SK-N-SH treated with all-trans-retinoic acid at 6 μM for 48 hours (cell line): Measurements from ENCODE around the gene PIK3CB.

Source experiments
- ATAC-seq: fragments of 200-7000 bp; cut with Tn5 transposase; 3 replicates; pipeline ENCODE4 v1.9.1; 2020; ENCODE audit warnings: mild to moderate bottlenecking, moderate library complexity
- ARNTL ChIP-seq: fragments of 450-650 bp; formaldehyde crosslinking; IDR thresholded peaks from 2 replicates; pipeline ENCODE4 v1.5.0; 2020; ENCODE audit warnings: low read depth, mild to moderate bottlenecking, moderate library complexity, borderline replicate concordance
- BACH2 ChIP-seq: fragments of 250-450 bp; sonication (Bioruptor Pico); IDR thresholded peaks from 2 replicates; pipeline ENCODE4 v1.9.0; 2021; ENCODE audit warnings: mild to moderate bottlenecking, borderline replicate concordance
- GLIS3 ChIP-seq: fragments of 250-450 bp; sonication (Bioruptor Pico); IDR thresholded peaks from 2 replicates; pipeline ENCODE4 v1.5.0; 2020; ENCODE audit warnings: mild to moderate bottlenecking, moderate library complexity
- ISL1 ChIP-seq: fragments of 250-450 bp; sonication (Bioruptor Pico); IDR thresholded peaks from 2 replicates; pipeline ENCODE4 v2.1.2; 2022; ENCODE audit warnings: mild to moderate bottlenecking, moderate library complexity
- OSR1 ChIP-seq: fragments of 250-450 bp; sonication (Bioruptor Pico); IDR thresholded peaks from 2 replicates; pipeline ENCODE4 v1.8.0; 2022; ENCODE audit warnings: moderate library complexity, mild to moderate bottlenecking, inconsistent platforms
- PPARA ChIP-seq: fragments of 250-450 bp; sonication (Bioruptor Pico); IDR thresholded peaks from 2 replicates; pipeline ENCODE4 v1.5.0; 2020; ENCODE audit warnings: mild to moderate bottlenecking, borderline replicate concordance
- RARB ChIP-seq: fragments of 250-450 bp; sonication (Bioruptor Pico); IDR thresholded peaks from 2 replicates; pipeline ENCODE4 v1.8.0; 2021; ENCODE audit warnings: mild to moderate bottlenecking, moderate library complexity
- TCF4 ChIP-seq: fragments of 250-450 bp; sonication (Bioruptor Pico); IDR thresholded peaks from 2 replicates; pipeline ENCODE4 v1.8.0; 2021; ENCODE audit warnings: mild to moderate bottlenecking, moderate library complexity, borderline replicate concordance
- TOX ChIP-seq: fragments of 250-450 bp; sonication (Bioruptor Pico); IDR thresholded peaks from 2 replicates; pipeline ENCODE4 v1.8.0; 2021; ENCODE audit warnings: mild to moderate bottlenecking, moderate library complexity, borderline replicate concordance
- ZC3H10 ChIP-seq: fragments of 250-450 bp; sonication (Bioruptor Pico); IDR thresholded peaks from 2 replicates; pipeline ENCODE4 v1.5.1; 2021; ENCODE audit warnings: mild to moderate bottlenecking, moderate library complexity
- ZNF565 ChIP-seq: fragments of 450-650 bp; formaldehyde crosslinking; conservative IDR thresholded peaks from 2 replicates; pipeline ENCODE4 v1.5.0; 2020; ENCODE audit warnings: low read depth, mild to moderate bottlenecking, moderate library complexity
- ZNF70 ChIP-seq: fragments of 450-650 bp; formaldehyde crosslinking; IDR thresholded peaks from 2 replicates; pipeline ENCODE4 v1.5.0; 2020; ENCODE audit warnings: mild to moderate bottlenecking, moderate library complexity
- ZNF8 ChIP-seq: fragments of 450-650 bp; formaldehyde crosslinking; IDR thresholded peaks from 2 replicates; pipeline ENCODE4 v1.5.0; 2020; ENCODE audit warnings: mild to moderate bottlenecking, moderate library complexity
- TF ChIP-seq, protein P1 (sequence below): fragments of 250-450 bp; sonication (Bioruptor Pico); IDR thresholded peaks from 2 replicates; pipeline ENCODE4 v1.5.0; 2020; ENCODE audit warnings: mild to moderate bottlenecking, moderate library complexity
- TF ChIP-seq, protein P2 (sequence below): fragments of 250-450 bp; sonication (Bioruptor Pico); IDR thresholded peaks from 2 replicates; pipeline ENCODE4 v1.5.1; 2021; ENCODE audit warnings: mild to moderate bottlenecking, moderate library complexity
- TF ChIP-seq, protein P3 (sequence below): fragments of 250-450 bp; sonication (Bioruptor Pico); IDR thresholded peaks from 2 replicates; pipeline ENCODE4 v1.8.0; 2021; ENCODE audit warnings: low read depth, mild to moderate bottlenecking, moderate library complexity, borderline replicate concordance
- TF ChIP-seq, protein P4 (sequence below): fragments of 250-450 bp; sonication (Bioruptor Pico); IDR thresholded peaks from 2 replicates; pipeline ENCODE4 v1.5.1; 2020; ENCODE audit warnings: low read depth, mild to moderate bottlenecking, moderate library complexity
- TF ChIP-seq, protein P5 (sequence below): fragments of 250-450 bp; sonication (Bioruptor Pico); IDR thresholded peaks from 2 replicates; pipeline ENCODE4 v1.8.0; 2020; ENCODE audit warnings: mild to moderate bottlenecking, moderate library complexity, borderline replicate concordance

Gene PIK3CB

DNA sequence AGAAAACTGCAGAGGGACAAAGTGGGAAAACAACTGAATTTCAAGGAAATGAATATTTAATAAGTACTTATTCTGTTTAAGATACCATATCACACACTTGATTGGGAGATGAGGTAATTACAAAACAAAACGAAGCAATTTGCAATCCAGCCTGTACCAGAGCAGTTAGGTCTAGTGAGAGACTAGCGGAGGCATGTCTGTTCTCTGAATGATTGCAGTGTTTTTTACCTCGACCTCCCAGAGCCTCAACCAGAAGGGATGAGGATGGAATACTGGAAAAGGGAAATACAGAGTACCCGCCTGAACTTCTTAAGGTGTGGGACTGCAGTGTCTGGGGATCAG lies 59.5 kb downstream of the PIK3CB start:
- peak; percentile 12 for ATAC-seq
- TF ChIP-seq ZNF565 (CRISPR knock-in tag) (no peak), BACH2 (CRISPR knock-in tag) (no peak), ARNTL (CRISPR knock-in tag) (no peak), PPARA (CRISPR knock-in tag) (no peak), ZNF70 (CRISPR knock-in tag) (no peak), ZC3H10 (CRISPR knock-in tag) (no peak), TOX (CRISPR knock-in tag) (no peak), OSR1 (CRISPR knock-in tag) (no peak), ZNF8 (CRISPR knock-in tag) (no peak)
- TF ChIP-seq, protein P1, sequence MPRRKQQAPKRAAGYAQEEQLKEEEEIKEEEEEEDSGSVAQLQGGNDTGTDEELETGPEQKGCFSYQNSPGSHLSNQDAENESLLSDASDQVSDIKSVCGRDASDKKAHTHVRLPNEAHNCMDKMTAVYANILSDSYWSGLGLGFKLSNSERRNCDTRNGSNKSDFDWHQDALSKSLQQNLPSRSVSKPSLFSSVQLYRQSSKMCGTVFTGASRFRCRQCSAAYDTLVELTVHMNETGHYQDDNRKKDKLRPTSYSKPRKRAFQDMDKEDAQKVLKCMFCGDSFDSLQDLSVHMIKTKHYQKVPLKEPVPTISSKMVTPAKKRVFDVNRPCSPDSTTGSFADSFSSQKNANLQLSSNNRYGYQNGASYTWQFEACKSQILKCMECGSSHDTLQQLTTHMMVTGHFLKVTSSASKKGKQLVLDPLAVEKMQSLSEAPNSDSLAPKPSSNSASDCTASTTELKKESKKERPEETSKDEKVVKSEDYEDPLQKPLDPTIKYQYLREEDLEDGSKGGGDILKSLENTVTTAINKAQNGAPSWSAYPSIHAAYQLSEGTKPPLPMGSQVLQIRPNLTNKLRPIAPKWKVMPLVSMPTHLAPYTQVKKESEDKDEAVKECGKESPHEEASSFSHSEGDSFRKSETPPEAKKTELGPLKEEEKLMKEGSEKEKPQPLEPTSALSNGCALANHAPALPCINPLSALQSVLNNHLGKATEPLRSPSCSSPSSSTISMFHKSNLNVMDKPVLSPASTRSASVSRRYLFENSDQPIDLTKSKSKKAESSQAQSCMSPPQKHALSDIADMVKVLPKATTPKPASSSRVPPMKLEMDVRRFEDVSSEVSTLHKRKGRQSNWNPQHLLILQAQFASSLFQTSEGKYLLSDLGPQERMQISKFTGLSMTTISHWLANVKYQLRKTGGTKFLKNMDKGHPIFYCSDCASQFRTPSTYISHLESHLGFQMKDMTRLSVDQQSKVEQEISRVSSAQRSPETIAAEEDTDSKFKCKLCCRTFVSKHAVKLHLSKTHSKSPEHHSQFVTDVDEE (CRISPR knock-in tag): no peak
- TF ChIP-seq, protein P2, sequence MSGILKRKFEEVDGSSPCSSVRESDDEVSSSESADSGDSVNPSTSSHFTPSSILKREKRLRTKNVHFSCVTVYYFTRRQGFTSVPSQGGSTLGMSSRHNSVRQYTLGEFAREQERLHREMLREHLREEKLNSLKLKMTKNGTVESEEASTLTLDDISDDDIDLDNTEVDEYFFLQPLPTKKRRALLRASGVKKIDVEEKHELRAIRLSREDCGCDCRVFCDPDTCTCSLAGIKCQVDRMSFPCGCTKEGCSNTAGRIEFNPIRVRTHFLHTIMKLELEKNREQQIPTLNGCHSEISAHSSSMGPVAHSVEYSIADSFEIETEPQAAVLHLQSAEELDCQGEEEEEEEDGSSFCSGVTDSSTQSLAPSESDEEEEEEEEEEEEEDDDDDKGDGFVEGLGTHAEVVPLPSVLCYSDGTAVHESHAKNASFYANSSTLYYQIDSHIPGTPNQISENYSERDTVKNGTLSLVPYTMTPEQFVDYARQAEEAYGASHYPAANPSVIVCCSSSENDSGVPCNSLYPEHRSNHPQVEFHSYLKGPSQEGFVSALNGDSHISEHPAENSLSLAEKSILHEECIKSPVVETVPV (CRISPR knock-in tag): no peak
- TF ChIP-seq, protein P3, sequence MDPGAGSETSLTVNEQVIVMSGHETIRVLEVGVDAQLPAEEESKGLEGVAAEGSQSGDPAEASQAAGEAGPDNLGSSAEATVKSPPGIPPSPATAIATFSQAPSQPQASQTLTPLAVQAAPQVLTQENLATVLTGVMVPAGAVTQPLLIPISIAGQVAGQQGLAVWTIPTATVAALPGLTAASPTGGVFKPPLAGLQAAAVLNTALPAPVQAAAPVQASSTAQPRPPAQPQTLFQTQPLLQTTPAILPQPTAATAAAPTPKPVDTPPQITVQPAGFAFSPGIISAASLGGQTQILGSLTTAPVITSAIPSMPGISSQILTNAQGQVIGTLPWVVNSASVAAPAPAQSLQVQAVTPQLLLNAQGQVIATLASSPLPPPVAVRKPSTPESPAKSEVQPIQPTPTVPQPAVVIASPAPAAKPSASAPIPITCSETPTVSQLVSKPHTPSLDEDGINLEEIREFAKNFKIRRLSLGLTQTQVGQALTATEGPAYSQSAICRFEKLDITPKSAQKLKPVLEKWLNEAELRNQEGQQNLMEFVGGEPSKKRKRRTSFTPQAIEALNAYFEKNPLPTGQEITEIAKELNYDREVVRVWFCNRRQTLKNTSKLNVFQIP (CRISPR knock-in tag): no peak
- TF ChIP-seq, protein P4, sequence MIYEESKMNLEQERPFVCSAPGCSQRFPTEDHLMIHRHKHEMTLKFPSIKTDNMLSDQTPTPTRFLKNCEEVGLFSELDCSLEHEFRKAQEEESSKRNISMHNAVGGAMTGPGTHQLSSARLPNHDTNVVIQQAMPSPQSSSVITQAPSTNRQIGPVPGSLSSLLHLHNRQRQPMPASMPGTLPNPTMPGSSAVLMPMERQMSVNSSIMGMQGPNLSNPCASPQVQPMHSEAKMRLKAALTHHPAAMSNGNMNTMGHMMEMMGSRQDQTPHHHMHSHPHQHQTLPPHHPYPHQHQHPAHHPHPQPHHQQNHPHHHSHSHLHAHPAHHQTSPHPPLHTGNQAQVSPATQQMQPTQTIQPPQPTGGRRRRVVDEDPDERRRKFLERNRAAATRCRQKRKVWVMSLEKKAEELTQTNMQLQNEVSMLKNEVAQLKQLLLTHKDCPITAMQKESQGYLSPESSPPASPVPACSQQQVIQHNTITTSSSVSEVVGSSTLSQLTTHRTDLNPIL: no peak
- TF ChIP-seq, protein P5, sequence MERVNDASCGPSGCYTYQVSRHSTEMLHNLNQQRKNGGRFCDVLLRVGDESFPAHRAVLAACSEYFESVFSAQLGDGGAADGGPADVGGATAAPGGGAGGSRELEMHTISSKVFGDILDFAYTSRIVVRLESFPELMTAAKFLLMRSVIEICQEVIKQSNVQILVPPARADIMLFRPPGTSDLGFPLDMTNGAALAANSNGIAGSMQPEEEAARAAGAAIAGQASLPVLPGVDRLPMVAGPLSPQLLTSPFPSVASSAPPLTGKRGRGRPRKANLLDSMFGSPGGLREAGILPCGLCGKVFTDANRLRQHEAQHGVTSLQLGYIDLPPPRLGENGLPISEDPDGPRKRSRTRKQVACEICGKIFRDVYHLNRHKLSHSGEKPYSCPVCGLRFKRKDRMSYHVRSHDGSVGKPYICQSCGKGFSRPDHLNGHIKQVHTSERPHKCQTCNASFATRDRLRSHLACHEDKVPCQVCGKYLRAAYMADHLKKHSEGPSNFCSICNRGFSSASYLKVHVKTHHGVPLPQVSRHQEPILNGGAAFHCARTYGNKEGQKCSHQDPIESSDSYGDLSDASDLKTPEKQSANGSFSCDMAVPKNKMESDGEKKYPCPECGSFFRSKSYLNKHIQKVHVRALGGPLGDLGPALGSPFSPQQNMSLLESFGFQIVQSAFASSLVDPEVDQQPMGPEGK (CRISPR knock-in tag): no peak

DNA sequence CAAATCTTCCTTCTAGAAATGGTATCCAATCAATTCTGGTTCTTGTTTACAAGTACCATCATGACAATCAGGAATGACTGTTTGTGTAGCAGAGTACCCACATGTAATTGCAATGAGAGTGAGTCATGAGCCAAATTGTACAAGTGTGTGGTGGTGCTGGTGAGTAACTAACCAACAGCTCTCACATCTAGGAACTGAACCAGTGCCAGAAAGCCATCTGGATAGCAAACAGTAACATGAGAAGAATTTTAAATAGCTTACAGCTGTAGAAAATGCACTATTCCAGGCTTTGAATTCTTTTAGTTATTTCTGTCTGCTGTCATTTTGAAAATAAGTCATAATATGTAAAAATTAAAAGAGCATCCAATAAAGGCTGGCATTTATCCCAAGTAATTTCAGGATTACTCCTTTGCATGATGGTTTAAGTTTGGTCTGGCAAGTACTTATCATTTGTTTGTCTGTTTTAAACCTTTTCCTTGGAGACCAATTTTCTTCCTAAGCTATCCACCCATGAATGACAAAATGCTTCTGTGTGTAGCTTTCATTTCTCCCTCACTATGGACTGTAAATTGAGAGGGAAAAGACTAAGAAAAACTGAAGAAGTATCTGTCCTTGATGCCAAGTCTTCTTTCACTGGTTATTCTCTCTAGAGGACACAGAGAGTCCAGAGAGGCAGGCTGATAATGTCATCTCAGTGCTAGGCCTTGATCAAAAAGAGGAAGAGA lies 60.0 kb downstream of the PIK3CB start:
- TF ChIP-seq ZNF70 (CRISPR knock-in tag): no peak
- TF ChIP-seq GLIS3 (CRISPR knock-in tag): no peak
- peak; percentile 75 for TF ChIP-seq TCF4
- TF ChIP-seq ISL1 (CRISPR knock-in tag): peak; percentile 92
- TF ChIP-seq, protein P4: peak; percentile 28; the same call in 1 of the 2 replicates
- no peak for TF ChIP-seq ARNTL (CRISPR knock-in tag)
- TF ChIP-seq PPARA (CRISPR knock-in tag): no peak
- TF ChIP-seq, protein P2 (CRISPR knock-in tag): no peak
- no peak for TF ChIP-seq RARB
- TF ChIP-seq, protein P5 (CRISPR knock-in tag): 0 out of 2 replicates have a peak, but pooled peaks have one; percentile 51
- TF ChIP-seq, protein P3 (CRISPR knock-in tag): peak; percentile 44; the same call in 1 of the 2 replicates
- ATAC-seq: peak; percentile 97
